ENCODE results near the gene PPP1R12A. TPM values are rescaled to one million over a fixed set of nuclear protein-coding genes. Genes with fewer than 3 reads are reported as not detected.
A peak's percentile ranks its signal among the peaks of the same experiment; 100 is the strongest.

The PPP1R12A gene
- polyA plus RNA-seq, 3 donors = 26.2 to 57.2 (median 33.1) TPM

GRCh38 chr12:79895804-79896203 lies 39.1 kb downstream of the PPP1R12A start:
- Mint-ChIP-seq H3K27ac (peak overlapping the region in 1 of 7 donors; percentile 23), H3K9me3 (peaks cover 0 to 2% (median 0%) of the 10 kb centered on the region in 7 donors), H3K27me3 (ENCODE audit: low read depth in 3 of 3) (no peaks in the 10 kb centered on the region), H3K4me1 (peaks cover 40% of the 10 kb centered on the region), H3K4me3 (no peak overlapping the region), H3K36me3 (peaks cover 3 to 4% of the 10 kb centered on the region in 2 donors)
- Histone ChIP-seq H3K9me3 (replicated peaks in 1 of 2; ENCODE audit: control insufficient read depth in 1 of 2, insufficient read depth in 1 of 2, low read length in 2 of 2) (no peaks in the 10 kb centered on the region), H3K27ac (ENCODE audit: low read depth in 1 of 2, low read length in 2 of 2) (no peak overlapping the region), H4K20me1 (ENCODE audit: insufficient read depth, low read length) (peaks cover 97% of the 10 kb centered on the region), H3K4me2 (replicated peaks; ENCODE audit: extremely low read depth, low read length, poor library complexity, severe bottlenecking) (no peak overlapping the region), H2AFZ (ENCODE audit: insufficient read depth, low read depth, low read length, poor library complexity, severe bottlenecking) (no peak overlapping the region), H3K4me3 (replicated peaks in 1 of 3; ENCODE audit: low read depth in 2 of 3, low read length in 3 of 3) (no peak overlapping the region), H3K36me3 (replicated peaks in 1 of 2; ENCODE audit: control insufficient read depth in 1 of 2, insufficient read depth in 2 of 2, low read length in 2 of 2) (no peaks in the 10 kb centered on the region), H3K27me3 (ENCODE audit: control insufficient read depth in 2 of 2, insufficient read depth in 2 of 2, low read length in 2 of 2) (no peaks in the 10 kb centered on the region), H3K9ac (ENCODE audit: insufficient read depth, low read length, poor library complexity, severe bottlenecking) (no peak overlapping the region), H3K4me1 (ENCODE audit: control insufficient read depth in 1 of 2, insufficient read depth in 2 of 2, low read length in 2 of 2) (no peaks in the 10 kb centered on the region), H3K79me2 (ENCODE audit: insufficient read depth, low read length) (peaks cover 99% of the 10 kb centered on the region)
- intact Hi-C loops (cut with micrococcal nuclease) = no loop called here
- TF ChIP-seq CTCF (IDR thresholded peaks at IDR 0.05) = no peak
- WGBS (ENCODE audit: insufficient coverage) = no CpG with 5 or more reads among the region's 1 CpG
- no peak for DNase-seq

- Histone ChIP-seq H2AFZ (ENCODE audit: insufficient read depth, low read depth, low read length, poor library complexity, severe bottlenecking) (no peak overlapping the region), H3K27me3 (ENCODE audit: control insufficient read depth in 2 of 2, insufficient read depth in 2 of 2, low read length in 2 of 2) (no peaks in the 10 kb centered on the region), H3K9me3 (replicated peaks in 1 of 2; ENCODE audit: control insufficient read depth in 1 of 2, insufficient read depth in 1 of 2, low read length in 2 of 2) (no peaks in the 10 kb centered on the region), H3K4me2 (replicated peaks; ENCODE audit: extremely low read depth, low read length, poor library complexity, severe bottlenecking) (no peak overlapping the region), H3K4me1 (ENCODE audit: control insufficient read depth in 1 of 2, insufficient read depth in 2 of 2, low read length in 2 of 2) (no peaks in the 10 kb centered on the region), H3K9ac (ENCODE audit: insufficient read depth, low read length, poor library complexity, severe bottlenecking) (no peak overlapping the region), H3K79me2 (ENCODE audit: insufficient read depth, low read length) (peaks cover 99% of the 10 kb centered on the region), H3K4me3 (replicated peaks in 1 of 3; ENCODE audit: low read depth in 2 of 3, low read length in 3 of 3) (no peak overlapping the region), H3K36me3 (replicated peaks in 1 of 2; ENCODE audit: control insufficient read depth in 1 of 2, insufficient read depth in 2 of 2, low read length in 2 of 2) (no peaks in the 10 kb centered on the region), H3K27ac (ENCODE audit: low read depth in 1 of 2, low read length in 2 of 2) (no peak overlapping the region), H4K20me1 (ENCODE audit: insufficient read depth, low read length) (peaks cover 97% of the 10 kb centered on the region)
- no peaks in the 10 kb centered on the region for H3K27me3 Mint-ChIP-seq (ENCODE audit: low read depth in 3 of 3)
- TF ChIP-seq CTCF (IDR thresholded peaks at IDR 0.05) = no peak
- no peak overlapping the region for H3K4me3 Mint-ChIP-seq
- no peak for DNase-seq
- H3K9me3 Mint-ChIP-seq = peaks cover 0 to 2% (median 0%) of the 10 kb centered on the region in 7 donors
- intact Hi-C loops (cut with micrococcal nuclease) = no loop called here
- peaks cover 39% of the 10 kb centered on the region for H3K4me1 Mint-ChIP-seq
- H3K36me3 Mint-ChIP-seq = peaks cover 3 to 4% of the 10 kb centered on the region in 2 donors
- H3K27ac Mint-ChIP-seq = no peak overlapping the region
These were observed 39.8 kb downstream of the PPP1R12A start for GRCh38 chr12:79895071-79895470.

Data from CD14-positive monocyte (primary cell).